HG03175 (cell line): ENCODE measurements around the gene YAF2.
A peak's percentile ranks its signal among the peaks of the same experiment; 100 is the strongest.

ENCODE experiments used
- ATAC-seq: cut with Tn5 transposase; IDR thresholded peaks from one replicate; pipeline ENCODE4 v1.9.1; 2021; ENCODE audit warnings: mild to moderate bottlenecking, moderate library complexity; ENCODE audit not compliant: unreplicated experiment

YAF2 gene

DNA sequence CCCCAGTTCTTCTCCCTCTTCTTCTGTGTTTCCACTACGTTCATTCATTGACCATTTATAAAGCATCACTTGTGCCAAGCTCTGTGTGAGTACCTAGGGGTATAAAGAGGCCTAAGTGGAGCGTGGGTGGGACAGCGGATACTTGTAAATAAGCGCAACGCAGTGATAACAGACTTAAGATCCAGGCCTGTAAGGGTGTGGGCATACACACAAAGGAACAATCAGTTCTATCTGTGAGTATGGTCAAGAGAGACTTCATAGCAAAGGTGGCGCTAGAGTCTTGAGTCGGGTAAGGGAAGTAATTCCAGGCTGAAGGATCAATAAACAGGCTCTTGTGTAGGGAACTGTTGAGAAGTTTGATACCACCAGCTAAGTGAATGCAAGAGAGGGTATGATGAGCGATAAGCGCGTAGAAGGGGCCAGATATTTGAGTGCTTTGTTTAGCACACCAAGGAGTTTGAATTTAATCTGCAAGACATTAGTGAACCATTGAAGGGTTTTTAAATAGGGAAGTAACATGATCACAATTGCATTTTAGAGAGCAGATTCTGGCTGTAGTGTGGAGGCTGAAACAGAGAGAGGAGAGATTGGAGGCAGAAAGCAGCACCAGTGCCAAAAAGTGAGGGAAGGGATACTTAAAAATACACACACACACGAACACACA is 92.4 kb downstream of the YAF2 start:
- no peak for ATAC-seq

DNA sequence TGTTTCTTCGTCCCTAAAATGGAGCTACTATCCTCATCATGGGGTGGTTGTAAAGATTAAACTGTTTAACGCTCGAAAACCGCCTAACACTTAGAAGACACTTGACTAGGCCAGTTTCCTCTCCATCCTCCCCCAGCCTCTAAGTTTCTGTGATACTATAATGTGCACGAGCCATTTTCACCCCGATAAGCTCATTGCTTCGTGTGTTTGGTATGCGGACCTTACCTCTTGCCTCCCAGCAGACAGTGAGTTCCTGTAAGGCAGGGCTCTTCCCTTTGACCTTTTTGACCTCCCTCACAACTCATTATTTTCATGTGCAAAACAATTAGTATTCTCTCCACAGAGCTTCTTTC is 92.9 kb downstream of the YAF2 start:
- ATAC-seq = peak; percentile 13

DNA sequence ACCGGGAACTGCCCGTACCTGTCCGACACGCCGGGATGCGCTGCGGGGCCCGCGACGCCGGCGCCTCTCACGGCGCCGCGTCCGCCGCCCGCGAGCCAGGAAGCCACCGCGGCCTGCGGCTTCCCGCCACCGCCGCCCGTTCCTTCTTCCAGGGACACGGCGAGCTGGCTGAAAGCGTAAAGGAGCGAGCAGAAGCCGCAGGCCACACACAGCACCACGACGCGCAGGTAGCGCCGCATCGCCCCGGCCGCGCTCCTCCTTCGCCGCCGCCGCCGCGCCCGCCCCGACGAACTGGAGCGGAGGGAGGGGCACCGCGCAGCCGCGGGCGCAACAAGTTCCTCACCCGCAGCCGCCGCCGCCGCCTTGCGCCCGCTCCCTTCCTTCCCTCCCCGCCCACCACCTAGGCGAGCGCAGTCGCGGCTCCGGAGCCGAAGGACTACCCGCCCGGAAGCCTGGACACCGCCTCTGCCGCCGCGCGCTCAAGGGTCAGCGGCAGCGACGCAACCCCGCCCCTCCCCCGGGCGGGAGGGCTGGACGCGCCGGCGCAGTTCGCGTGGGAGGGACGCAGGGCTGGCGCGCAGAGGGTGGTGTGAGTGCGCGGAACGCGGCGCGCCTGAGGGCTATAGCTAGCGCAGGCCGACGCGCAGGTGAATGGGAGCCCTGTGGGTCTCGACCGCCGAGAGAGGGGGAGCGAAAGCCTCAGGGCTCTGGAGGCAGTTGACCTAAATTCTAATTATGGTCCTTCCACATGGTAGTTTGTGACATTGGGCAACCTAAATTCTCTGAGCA is 93.4 kb downstream of the YAF2 start, which contains the start of gene GXYLT1:
Gene GXYLT1, minus strand, starts transcription at position 467 of the 789 bp plus-strand sequence. Its CDS starts 228 bp downstream, at position 239.
- ATAC-seq = peak; percentile 94

DNA sequence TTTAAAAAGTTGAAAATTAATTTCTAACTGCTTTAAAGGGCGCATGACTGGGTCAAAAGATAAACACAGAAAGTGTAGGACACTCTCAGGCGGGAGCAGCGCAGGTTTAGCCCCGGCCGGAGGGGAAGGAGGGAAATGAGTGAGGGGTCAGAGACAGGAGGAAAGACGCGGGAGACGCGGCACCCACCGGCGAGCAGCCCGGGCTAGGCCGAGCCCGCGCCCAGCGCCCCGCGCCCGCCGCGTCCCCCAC is 94.0 kb downstream of the YAF2 start:
- ATAC-seq = no peak

DNA sequence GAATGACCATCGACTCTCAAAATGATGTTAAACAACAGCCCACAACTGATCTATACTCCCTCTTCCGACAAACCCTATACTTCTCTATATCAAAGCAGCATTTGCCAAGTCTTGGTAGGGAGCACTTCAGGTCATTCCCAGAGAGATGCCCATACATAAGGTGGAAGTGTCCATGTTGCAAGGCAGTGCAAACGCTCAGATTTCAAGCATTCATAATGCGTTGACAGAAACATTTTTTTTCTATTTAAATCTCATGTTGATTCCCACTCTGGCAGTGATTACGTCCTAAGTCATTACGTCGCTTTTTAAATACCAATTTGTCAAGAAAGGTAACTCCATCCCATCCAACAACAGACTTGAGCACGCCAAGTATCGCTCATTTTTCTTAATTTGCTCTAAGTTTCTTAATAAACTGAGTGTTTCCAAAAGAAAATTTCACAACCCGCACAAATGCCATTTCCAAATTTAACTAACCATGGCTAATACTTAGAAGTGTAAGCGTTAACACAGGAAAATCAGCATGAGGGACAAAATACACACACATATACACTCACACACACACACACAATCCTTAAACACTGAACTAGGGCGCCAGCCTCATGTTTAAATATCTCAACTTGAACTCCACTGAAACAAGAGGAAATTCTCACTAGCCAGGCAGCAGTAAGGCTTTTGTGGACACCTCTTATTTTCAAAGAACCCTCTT is 94.4 kb downstream of the YAF2 start:
- no peak for ATAC-seq

DNA sequence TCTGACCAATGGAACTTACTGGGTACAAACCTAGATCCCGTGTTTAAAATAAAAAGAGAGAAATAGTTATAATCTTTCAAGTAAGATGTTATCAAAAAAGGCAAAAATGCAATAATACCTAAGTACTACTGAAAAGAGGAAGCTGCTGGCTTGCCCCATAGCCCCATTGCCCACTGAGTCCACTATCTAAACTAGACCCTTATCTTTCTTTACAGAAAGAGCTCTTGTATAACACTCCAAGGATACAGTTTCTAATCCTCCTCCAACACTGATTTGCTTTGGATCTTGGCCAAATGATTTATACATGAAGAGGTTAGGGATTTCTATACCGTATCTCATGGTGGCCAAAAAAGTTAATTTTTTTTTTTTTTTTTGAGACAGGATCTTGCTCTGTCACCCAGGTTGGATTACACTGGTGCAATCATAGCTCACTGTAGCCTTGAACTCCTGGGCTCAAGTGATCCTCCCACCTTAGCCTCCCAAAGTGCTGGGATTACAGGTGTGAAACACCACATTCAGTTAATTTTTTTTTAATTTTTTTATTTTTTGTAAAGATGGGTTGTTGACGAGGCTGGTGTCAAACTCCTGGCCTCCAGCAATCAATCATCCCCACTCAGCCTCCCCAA is 96.0 kb downstream of the YAF2 start:
- no peak for ATAC-seq

DNA sequence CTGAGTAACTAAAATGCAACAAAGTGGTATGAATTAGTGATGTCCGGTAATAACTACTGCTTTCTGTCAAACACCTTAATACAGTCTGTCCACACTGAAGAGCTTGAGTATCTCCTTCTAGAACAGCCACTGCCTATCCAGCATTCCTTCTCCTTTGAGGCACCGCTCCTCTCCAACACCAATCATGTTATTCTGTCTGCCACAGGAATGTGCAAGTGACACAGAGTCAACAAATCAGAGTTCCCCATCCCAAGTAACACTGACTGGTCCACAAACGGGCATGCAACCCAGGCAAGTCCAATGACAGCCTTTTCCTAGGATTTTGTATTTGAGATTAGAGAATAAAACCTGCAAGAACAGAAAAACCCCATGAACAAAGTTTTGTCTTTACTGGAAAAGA is 97.1 kb downstream of the YAF2 start:
- no peak for ATAC-seq

DNA sequence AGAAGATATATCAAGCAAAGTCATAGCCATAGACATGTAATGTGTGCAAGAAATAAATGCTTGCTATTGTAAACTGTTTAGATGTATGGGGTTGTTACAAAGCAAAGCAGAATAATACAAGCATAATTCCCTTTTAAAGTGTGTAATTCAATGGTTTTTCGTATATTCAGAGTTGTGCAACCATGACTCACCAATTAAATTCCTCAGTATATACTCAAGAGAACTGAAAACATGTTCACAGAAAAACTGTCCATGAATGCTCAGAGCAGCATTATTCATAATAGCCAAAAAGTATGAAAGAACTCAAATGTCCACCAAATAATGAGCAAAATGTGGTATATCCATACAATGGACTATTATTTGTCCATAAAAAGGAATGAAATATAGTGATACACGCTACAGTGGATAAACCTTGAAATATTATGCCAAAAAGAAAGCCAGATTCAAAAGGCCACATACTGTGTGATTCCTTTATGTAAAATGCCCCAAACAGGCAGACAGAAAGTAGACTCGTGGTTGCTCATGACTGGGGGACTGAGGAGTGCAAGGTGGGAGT is 102.7 kb downstream of the YAF2 start:
- no peak for ATAC-seq

DNA sequence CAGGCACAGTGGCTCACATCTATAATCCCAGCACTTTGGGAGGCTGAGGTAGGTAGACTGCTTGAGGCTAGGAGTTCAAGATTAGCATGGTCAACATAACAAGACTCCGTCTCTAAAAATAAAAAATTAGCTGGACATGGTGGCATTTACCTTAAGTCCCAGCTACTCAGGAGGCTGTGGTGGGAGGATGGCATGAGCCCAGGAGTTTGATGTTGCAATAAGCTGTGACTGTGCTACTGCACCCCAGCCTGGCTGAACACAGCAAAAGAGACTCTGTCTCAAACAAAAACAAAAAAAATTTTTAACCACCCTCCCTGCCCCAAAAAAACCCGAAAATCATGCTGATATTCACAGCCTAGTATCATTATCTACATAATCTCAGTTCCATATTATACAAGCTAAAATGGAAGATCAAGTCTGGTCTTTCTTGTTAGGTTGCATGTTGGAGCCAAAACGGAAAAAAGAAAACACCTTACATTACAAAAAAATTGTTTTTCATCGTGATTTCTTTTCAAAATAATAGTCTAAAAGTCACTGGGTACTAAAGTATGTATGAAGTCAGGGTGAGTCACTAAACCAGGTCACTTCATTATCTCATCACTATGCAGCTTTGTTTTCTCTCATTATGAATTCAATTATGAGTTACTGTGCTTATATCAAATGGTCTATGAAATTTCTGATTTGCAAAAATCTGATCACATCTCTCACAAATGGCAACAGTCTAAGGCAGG is 107.2 kb downstream of the YAF2 start:
- ATAC-seq = no peak

DNA sequence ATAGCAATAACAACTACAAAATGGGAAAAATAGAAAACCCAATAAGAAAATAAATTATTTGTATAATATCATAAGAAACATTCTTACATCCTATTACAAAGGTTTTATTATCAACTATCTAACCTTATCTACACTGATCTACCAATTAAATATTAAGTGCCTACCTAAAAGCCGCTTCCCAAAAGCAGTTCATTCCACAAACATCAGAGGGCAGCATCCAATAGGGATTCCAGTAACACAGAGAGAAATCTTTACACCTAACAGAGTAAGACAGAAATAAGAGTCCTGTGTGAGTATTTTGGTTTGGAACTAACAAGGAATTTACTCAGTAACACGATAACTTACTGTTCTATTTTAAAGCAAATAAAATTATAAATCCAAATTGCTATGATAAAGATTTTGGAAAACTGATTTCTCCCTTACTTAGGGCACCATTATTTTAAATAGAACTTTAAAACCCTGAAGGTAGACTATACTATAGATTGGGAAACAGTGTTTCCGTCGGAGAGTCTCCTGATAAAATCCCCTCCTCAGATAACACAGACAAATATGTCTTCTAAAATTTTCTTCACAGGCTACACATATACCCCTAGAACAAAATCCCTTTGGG is 108.3 kb downstream of the YAF2 start:
- ATAC-seq = no peak

DNA sequence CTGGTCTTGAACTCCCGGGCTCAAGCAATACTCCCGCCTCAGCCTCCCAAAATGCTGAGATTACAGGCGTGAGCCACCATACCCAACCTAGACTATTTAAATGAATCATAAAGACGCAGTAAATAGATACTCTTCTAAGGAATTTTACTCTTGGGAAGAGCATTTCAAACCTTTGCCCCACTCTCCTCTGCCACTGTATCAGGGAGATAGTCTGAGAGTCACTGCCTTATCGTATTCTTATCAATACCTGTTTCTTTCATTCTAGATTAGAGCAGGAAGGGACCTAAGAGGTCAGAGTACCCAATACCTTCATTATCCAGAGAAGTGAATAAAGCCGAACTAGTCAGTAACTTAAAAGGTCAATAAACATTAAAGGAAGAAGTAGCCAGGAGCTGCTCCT is 109.2 kb downstream of the YAF2 start:
- ATAC-seq = no peak

DNA sequence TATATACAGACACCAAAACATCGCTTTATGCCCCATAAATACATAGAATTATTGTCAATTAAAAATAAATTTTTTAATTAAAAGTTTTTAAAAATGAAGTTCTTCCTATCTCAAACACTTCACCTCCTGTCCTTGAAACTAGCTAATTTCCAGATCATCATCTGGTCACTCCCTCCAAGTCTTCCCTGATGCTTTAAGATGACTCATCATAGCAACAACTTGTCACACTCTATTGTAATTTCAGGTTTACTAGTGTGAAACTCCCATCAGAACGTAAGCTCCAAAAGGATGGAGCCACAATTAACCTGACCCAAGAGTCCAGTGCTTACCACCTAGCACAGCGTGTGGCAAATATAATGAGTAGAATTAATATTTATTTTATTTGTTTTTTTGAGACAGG is 109.7 kb downstream of the YAF2 start:
- no peak for ATAC-seq

DNA sequence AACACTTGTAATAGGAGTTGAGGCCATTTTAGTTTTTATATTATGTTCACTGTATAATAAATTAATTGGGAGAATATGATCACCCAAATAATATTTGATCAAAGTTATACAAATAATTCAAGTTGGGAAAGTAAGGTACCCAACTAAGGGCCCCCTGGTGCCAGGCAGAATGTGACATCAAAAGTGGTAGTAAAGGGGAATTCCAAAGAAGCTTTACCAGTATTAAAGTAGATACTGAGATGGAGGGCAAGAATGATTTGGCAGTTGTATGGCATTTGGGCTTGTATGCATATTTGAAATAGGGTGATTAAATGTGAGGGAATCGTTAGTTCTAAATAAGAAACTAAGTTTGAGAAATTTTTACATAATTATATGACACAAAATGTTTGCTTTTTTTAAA is 111.1 kb downstream of the YAF2 start:
- ATAC-seq = no peak

DNA sequence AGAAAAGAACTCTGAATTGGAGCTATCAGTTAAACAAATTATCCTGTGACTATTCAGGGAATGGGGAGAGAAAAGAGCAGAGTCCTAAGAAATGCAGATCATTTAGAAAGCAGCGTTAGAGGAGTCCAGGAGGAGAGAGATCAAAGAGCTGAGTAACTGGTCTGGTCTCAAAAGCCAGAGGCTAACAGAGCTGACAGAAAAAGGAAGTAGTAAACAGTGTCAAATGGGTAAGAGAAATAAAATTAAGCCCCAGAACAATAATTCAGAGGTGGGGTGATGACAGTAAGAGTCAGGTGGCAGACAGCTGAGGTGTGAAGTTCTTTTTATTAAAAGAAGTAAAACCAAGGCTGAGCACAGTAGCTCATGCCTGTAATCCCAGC is 112.7 kb downstream of the YAF2 start:
- peak; percentile 44 for ATAC-seq

DNA sequence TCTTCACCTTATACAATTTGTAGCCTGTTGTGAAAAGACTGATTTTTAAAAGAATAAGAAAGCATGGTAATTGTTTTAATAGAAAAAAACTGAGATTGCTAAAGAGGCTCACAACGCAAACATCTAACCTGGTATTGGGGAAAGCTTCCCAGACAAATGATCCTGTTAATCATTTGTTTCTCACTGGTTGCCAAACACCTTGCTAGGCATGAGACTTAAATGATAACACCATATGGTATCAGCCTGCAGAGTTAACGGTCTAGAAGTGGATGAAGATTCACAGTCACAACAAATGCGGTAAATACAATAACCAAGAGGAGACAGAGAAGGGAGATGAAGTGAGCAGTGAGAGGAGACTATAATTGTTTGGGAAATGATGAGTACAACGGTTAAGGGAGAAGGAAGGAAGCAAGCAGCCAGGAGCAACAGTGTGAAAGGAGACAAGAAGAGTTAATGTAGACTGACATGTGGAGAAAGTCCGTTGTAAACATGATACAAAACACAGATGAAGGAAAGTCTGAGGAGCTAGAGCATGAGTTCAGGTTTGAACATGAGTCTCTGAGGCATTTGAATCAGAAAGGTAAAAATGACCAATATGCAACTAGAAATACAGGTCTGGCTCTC is 113.2 kb downstream of the YAF2 start:
- no peak for ATAC-seq

DNA sequence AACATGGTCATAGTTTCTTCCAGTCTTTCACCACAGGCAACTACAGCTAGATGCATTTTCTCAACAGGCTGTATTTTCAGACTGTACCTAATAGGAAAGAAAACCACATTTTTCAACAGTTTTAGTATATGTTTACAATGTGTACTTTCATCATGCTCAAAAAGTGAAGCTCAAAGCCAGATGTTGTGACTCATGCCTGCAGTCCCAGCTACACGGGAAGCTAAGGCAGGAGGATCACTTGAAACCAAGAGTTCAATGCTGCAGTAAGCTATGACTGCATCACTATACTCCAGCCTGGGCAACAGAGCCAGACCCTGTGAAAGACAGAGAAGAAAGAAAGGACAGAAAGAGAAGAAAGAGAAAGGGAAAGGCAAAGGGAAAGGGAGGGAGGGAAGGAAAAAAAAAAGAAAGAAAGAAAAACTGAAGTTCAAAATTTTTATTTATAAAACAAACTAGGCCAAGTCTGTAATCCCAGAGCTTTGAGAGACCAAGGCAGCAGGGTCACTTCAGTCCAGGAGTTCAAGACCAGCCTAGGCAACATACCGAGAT is 118.9 kb downstream of the YAF2 start:
- no peak for ATAC-seq

DNA sequence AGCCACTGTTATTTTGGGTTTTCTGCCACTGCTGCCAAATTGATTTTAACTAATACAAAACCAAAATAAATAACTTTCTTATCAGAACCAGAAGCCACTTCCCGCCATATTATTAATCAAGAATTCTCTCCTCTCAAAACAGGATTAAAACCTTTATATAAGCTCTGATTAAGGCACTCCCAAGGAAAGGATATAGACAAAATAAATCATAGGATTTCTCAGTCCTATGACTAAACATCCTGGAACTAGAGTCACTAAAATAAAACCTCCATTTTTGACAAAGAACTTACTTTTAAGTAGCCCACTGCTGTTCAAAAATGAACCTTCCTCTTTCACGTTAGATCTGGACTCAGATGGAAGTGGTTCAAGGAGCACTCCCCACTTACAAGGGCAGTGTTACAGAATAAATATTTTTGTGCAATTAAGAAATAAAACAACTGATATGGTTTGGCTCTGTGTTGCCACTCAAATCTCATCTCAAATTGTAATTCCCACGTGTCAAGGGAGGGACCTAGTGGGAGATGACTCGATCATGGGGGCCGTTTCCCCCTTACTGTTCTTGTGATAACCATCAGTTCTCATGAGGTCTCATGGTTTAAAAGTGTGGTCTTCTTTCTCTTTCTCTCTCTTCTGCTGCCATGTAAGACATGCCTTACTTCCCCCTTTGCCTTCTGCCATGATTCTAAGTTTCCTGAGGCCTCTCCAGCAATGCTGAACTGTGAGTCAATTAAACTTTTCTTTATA is 119.7 kb downstream of the YAF2 start:
- ATAC-seq = no peak

DNA sequence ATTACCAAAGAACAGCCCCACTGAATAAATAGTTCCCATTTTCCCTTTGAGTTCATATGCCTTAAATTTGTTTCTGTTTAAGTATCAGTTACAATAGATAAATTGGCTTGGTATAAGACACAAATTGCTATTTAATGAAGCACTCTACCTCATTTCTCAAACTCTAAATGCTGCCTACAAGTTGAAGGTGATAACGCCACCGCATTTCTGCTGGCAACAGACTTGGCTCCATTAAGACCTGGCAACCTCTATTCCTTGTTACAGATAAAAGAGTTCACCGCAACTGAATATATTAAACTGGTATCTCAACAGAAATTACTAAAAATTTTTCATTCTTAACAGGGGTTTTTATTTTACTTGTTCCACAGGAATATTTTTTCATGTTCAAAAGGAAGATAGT is 129.0 kb downstream of the YAF2 start:
- no peak for ATAC-seq
